C4-2B (cell line): Measurements from ENCODE around the gene TEX44.

ENCODE experiments used
- ZFX ChIP-seq: fragments of 450-650 bp; IDR thresholded peaks from 2 replicates; pipeline ENCODE4 v1.6.1; 2017
- TF ChIP-seq, protein P1 (sequence below): fragments of 450-650 bp; conservative IDR thresholded peaks from 2 replicates; pipeline ENCODE4 v1.5.1; 2017; ENCODE audit warnings: mild to moderate bottlenecking

GRCh38 chr2:231614559-231615057 is 21.9 kb downstream of the TEX44 start:
- TF ChIP-seq, protein P1, sequence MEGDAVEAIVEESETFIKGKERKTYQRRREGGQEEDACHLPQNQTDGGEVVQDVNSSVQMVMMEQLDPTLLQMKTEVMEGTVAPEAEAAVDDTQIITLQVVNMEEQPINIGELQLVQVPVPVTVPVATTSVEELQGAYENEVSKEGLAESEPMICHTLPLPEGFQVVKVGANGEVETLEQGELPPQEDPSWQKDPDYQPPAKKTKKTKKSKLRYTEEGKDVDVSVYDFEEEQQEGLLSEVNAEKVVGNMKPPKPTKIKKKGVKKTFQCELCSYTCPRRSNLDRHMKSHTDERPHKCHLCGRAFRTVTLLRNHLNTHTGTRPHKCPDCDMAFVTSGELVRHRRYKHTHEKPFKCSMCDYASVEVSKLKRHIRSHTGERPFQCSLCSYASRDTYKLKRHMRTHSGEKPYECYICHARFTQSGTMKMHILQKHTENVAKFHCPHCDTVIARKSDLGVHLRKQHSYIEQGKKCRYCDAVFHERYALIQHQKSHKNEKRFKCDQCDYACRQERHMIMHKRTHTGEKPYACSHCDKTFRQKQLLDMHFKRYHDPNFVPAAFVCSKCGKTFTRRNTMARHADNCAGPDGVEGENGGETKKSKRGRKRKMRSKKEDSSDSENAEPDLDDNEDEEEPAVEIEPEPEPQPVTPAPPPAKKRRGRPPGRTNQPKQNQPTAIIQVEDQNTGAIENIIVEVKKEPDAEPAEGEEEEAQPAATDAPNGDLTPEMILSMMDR, result no peak
- no peak for TF ChIP-seq ZFX
